Measurements from ENCODE around the gene CAV3. TPM values are rescaled to one million over a fixed set of nuclear protein-coding genes. Genes with fewer than 3 reads are reported as not detected.
"Not testable (repeated sequence)": the region's sequence is repeated elsewhere in the genome, so short reads cannot be mapped to it uniquely, and the experiment has no call there.

The CAV3 gene
- total RNA-seq (2013; cell fraction: nucleolus; rRNA removed): not detected in 2 replicates
- total RNA-seq (2014; rRNA removed) (not detected in 2 replicates), total RNA-seq (2014; rRNA removed; fragmentation: Illumina TruSeq; extraction: Trizol) (not detected in 2 replicates), total RNA-seq (2021) (not detected in 2 replicates), polyA plus RNA-seq (2011; rRNA removed) (not detected in 2 replicates), polyA plus RNA-seq (2014; fragmentation: Illumina TruSeq; extraction: Trizol) (not detected in 2 replicates), polyA plus RNA-seq (2014; fragmentation: Nextera tagmentation; extraction: Ambion mirVana) (not detected), polyA plus RNA-seq (2014; rRNA removed) (not detected in 2 replicates), polyA plus RNA-seq (2016; fragmentation: Nextera tagmentation; extraction: Ambion mirVana) (not detected), polyA minus RNA-seq (2011; rRNA and poly(A)+ RNA removed) (not detected in 2 replicates), Bru-seq, nascent RNA (not detected), BruChase-seq, experiment 1, labeled RNA remaining after a 6-hour chase (not detected), BruChase-seq, experiment 2, labeled RNA remaining after a 2-hour chase (not detected)
- not detected for polyA plus RNA-seq (2011; ENCODE audit: low read depth)
- polyA plus RNA-seq (2011; cell fraction: cytosol; rRNA removed): not detected in 2 replicates
- polyA plus RNA-seq (2011; cell fraction: nucleus; rRNA removed): not detected in 2 replicates
- polyA plus RNA-seq (2012): not detected in 2 replicates
- not detected in 2 replicates for polyA minus RNA-seq (2011; cell fraction: cytosol; rRNA and poly(A)+ RNA removed)
- not detected in 2 replicates for polyA minus RNA-seq (2011; cell fraction: nucleus; rRNA and poly(A)+ RNA removed)
- long read RNA-seq, experiment 1: 0 reads
- long read RNA-seq, experiment 2, partial matches to known transcripts: 0 of 2 reads
- long read RNA-seq, experiment 2, other reads (novel, unspliced or antisense): 2 of 2 reads

- no TSS peak for BruUV-seq (replicated peaks)
- H3K36me3 ChIP-seq (ENCODE audit: control insufficient read depth in 2 of 2, insufficient read depth in 2 of 2, low read length in 1 of 2): no peaks in the 10 kb centered on the region
- no peak within 1 kb of the TSS for H3K9ac ChIP-seq (ENCODE audit: control insufficient read depth, insufficient read depth, low read length)
- 58% methylated on average over 23 of the region's 23 CpGs for WGBS (ENCODE audit: insufficient coverage, insufficient replicate concordance, low lambda C conversion rate, missing lambda C conversion rate)
- H3K27me3 ChIP-seq (replicated peaks in 1 of 2; ENCODE audit: control insufficient read depth in 2 of 2, insufficient read depth in 2 of 2, low read length in 1 of 2): peaks cover 0 to 4% of the 10 kb centered on the region in 2 experiments; a peak in 1 of 4 replicates
- ChIA-PET CTCF (no interaction called here), SMC1A (ENCODE audit: uncharacterized antibody, unreplicated experiment) (no interaction called here), POLR2A (no interaction called here), RAD21 (ENCODE audit: unreplicated experiment) (no interaction called here)
- FAIRE-seq: no peak
- ATAC-seq: no peak
- no peak within 1 kb of the TSS for H3K4me2 ChIP-seq (ENCODE audit: control insufficient read depth, insufficient read depth)
- no peak for DNase-seq (ENCODE audit: low read depth, low spot score)
- no peaks in the 10 kb centered on the region for H3K9me3 ChIP-seq (replicated peaks; ENCODE audit: control insufficient read depth, insufficient read depth, low read length)
- no peak within 1 kb of the TSS for H3K4me3 ChIP-seq
- no peaks in the 10 kb centered on the region for H3K4me1 ChIP-seq (ENCODE audit: control insufficient read depth, insufficient read depth, low read length)
- no peak within 1 kb of the TSS for H2AFZ ChIP-seq (ENCODE audit: control insufficient read depth, low read depth, low read length)
- H3K27ac ChIP-seq (ENCODE audit: control insufficient read depth, insufficient read depth): no peak within 1 kb of the TSS
- H3K79me2 ChIP-seq (ENCODE audit: control insufficient read depth, insufficient read depth, low read length): no peaks in the 10 kb centered on the region
- intact Hi-C loops (cut with micrococcal nuclease; ENCODE audit: unreplicated experiment): no loop called here
- in situ Hi-C loops (cut with MboI): no loop called here
- TF ChIP-seq CHD4 (IDR thresholded peaks at IDR 0.05): no peak
- no peak for TF ChIP-seq ZBED1 (IDR thresholded peaks at IDR 0.05; ENCODE audit: borderline replicate concordance)
- TF ChIP-seq, protein P1, sequence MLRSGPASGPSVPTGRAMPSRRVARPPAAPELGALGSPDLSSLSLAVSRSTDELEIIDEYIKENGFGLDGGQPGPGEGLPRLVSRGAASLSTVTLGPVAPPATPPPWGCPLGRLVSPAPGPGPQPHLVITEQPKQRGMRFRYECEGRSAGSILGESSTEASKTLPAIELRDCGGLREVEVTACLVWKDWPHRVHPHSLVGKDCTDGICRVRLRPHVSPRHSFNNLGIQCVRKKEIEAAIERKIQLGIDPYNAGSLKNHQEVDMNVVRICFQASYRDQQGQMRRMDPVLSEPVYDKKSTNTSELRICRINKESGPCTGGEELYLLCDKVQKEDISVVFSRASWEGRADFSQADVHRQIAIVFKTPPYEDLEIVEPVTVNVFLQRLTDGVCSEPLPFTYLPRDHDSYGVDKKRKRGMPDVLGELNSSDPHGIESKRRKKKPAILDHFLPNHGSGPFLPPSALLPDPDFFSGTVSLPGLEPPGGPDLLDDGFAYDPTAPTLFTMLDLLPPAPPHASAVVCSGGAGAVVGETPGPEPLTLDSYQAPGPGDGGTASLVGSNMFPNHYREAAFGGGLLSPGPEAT (IDR thresholded peaks at IDR 0.05; ENCODE audit: low read depth): no peak
- no peak for TF ChIP-seq BRCA1 (IDR thresholded peaks at IDR 0.05; ENCODE audit: low read depth, low read length)
- TF ChIP-seq NFIC (IDR thresholded peaks at IDR 0.05; ENCODE audit: low read depth, low read length): no peak
- no peaks in the 10 kb centered on the region for H4K20me1 ChIP-seq (ENCODE audit: control insufficient read depth, insufficient read depth)
These were observed at the start of gene CAV3 for GRCh38 chr3:8733332-8734094. TSS of gene CAV3 (plus strand) at chr3:8733802. CDS start at chr3:8733877, 75 bp downstream.

GRCh38 chr3:8684992-8685391 lies 48.6 kb upstream of the CAV3 start:
- H3K27ac ChIP-seq (ENCODE audit: control insufficient read depth, insufficient read depth); RAD21 ChIA-PET (ENCODE audit: unreplicated experiment); H3K36me3 ChIP-seq (ENCODE audit: control insufficient read depth in 2 of 2, insufficient read depth in 2 of 2, low read length in 1 of 2); H3K9me3 ChIP-seq (replicated peaks; ENCODE audit: control insufficient read depth, insufficient read depth, low read length); ATAC-seq; CTCF ChIA-PET; in situ Hi-C loops (cut with MboI); H3K9ac ChIP-seq (ENCODE audit: control insufficient read depth, insufficient read depth, low read length); H3K4me2 ChIP-seq (ENCODE audit: control insufficient read depth, insufficient read depth); POLR2A ChIA-PET; H3K4me3 ChIP-seq; H2AFZ ChIP-seq (ENCODE audit: control insufficient read depth, low read depth, low read length); DNase-seq (ENCODE audit: low read depth, low spot score); BruUV-seq (replicated peaks); H4K20me1 ChIP-seq (ENCODE audit: control insufficient read depth, insufficient read depth); SMC1A ChIA-PET (ENCODE audit: uncharacterized antibody, unreplicated experiment); H3K4me1 ChIP-seq (ENCODE audit: control insufficient read depth, insufficient read depth, low read length); H3K27me3 ChIP-seq (replicated peaks in 1 of 2; ENCODE audit: control insufficient read depth in 2 of 2, insufficient read depth in 2 of 2, low read length in 1 of 2); FAIRE-seq; H3K79me2 ChIP-seq (ENCODE audit: control insufficient read depth, insufficient read depth, low read length): not testable (repeated sequence)
- WGBS (ENCODE audit: insufficient coverage, insufficient replicate concordance, low lambda C conversion rate, missing lambda C conversion rate): 41% methylated on average over 6 of the region's 6 CpGs
- intact Hi-C loops (cut with micrococcal nuclease; ENCODE audit: unreplicated experiment): loop anchor here (5.0 kb wide), 1 partner anchor 82 kb away; the partner anchor contains the start of gene OXTR

DNA sequence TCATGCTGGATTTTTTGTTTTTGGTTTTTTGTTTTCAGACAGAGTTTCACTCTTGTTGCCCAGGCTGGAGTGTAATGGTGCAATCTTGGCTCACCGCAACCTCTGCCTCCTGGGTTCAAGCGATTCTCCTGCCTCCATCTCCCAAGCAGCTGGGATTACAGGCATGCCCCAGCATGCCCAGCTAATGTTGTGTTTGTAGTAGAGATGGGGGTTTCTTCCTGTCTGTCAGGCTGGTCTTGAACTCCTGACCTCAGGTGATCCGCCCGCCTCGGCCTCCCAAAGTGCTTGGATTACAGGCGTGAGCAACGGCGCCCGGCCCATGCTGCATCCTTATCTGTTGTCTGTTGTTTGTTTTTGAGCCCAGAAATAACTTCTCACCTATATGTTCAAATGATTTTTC lies 42.3 kb upstream of the CAV3 start:
- H3K4me3 ChIP-seq; H3K27me3 ChIP-seq (replicated peaks in 1 of 2; ENCODE audit: control insufficient read depth in 2 of 2, insufficient read depth in 2 of 2, low read length in 1 of 2); ATAC-seq; H3K27ac ChIP-seq (ENCODE audit: control insufficient read depth, insufficient read depth); BruUV-seq (replicated peaks); H2AFZ ChIP-seq (ENCODE audit: control insufficient read depth, low read depth, low read length); in situ Hi-C loops (cut with MboI); H3K36me3 ChIP-seq (ENCODE audit: control insufficient read depth in 2 of 2, insufficient read depth in 2 of 2, low read length in 1 of 2); H3K9ac ChIP-seq (ENCODE audit: control insufficient read depth, insufficient read depth, low read length); DNase-seq (ENCODE audit: low read depth, low spot score); H3K79me2 ChIP-seq (ENCODE audit: control insufficient read depth, insufficient read depth, low read length); H3K9me3 ChIP-seq (replicated peaks; ENCODE audit: control insufficient read depth, insufficient read depth, low read length); H4K20me1 ChIP-seq (ENCODE audit: control insufficient read depth, insufficient read depth); H3K4me1 ChIP-seq (ENCODE audit: control insufficient read depth, insufficient read depth, low read length); RAD21 ChIA-PET (ENCODE audit: unreplicated experiment); SMC1A ChIA-PET (ENCODE audit: uncharacterized antibody, unreplicated experiment); intact Hi-C loops (cut with micrococcal nuclease; ENCODE audit: unreplicated experiment); FAIRE-seq; POLR2A ChIA-PET; H3K4me2 ChIP-seq (ENCODE audit: control insufficient read depth, insufficient read depth): not testable (repeated sequence)
- CTCF ChIA-PET: interaction anchor here (0.8 kb wide), 1 partner anchor 27 kb away, joined by 3 read pairs; no protein-coding TSS in a partner anchor
- WGBS (ENCODE audit: insufficient coverage, insufficient replicate concordance, low lambda C conversion rate, missing lambda C conversion rate): 87% methylated on average over 9 of the region's 9 CpGs
